MM.1S (cell line): ENCODE measurements around the gene SLC35F3.

Experiments
- EZH2 ChIP-seq: fragments of 300-600 bp; sonication (generic); optimal IDR thresholded peaks from 2 replicates; pipeline ENCODE3; 2017; ENCODE audit warnings: low read depth, mild to moderate bottlenecking, antibody characterized with exemption, low read length, mixed read lengths
- TF ChIP-seq, protein P1 (sequence below): fragments of 300-600 bp; sonication (generic); IDR thresholded peaks from 2 replicates; pipeline ENCODE4 v1.5.1; 2016; ENCODE audit warnings: antibody characterized with exemption, low read length, mixed read lengths

DNA sequence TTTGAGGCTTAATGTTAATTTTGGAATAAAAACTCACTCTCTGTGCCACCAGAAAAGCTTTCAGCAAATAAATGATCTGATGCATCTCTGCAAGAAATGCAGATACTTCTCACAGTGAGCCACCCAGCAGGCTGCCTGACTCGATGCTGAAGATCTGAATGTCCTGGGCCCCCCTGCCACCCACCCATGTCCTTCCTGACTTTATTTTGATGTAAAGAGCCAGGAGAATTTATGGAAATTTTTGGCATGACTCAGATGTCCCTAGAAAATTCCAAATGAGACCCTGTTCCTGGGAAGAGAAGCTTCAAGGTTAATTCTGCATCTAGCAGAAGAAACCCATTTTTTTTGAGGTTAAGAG, 406.0 kb downstream of the SLC35F3 start:
- TF ChIP-seq, protein P1, sequence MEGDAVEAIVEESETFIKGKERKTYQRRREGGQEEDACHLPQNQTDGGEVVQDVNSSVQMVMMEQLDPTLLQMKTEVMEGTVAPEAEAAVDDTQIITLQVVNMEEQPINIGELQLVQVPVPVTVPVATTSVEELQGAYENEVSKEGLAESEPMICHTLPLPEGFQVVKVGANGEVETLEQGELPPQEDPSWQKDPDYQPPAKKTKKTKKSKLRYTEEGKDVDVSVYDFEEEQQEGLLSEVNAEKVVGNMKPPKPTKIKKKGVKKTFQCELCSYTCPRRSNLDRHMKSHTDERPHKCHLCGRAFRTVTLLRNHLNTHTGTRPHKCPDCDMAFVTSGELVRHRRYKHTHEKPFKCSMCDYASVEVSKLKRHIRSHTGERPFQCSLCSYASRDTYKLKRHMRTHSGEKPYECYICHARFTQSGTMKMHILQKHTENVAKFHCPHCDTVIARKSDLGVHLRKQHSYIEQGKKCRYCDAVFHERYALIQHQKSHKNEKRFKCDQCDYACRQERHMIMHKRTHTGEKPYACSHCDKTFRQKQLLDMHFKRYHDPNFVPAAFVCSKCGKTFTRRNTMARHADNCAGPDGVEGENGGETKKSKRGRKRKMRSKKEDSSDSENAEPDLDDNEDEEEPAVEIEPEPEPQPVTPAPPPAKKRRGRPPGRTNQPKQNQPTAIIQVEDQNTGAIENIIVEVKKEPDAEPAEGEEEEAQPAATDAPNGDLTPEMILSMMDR = no peak
- TF ChIP-seq EZH2 = no peak
